Measurements from ENCODE around the gene BICD2. TPM values are rescaled to one million over a fixed set of nuclear protein-coding genes. Genes with fewer than 3 reads are reported as not detected.

Gene BICD2
- total RNA-seq, 1 donor from 2014 or later = 37.3 TPM

- no peak for DNase-seq
- no peaks in the 10 kb centered on the region for H3K36me3 ChIP-seq
- H3K4me1 ChIP-seq = peaks cover 81% of the 10 kb centered on the region
- no peak overlapping the region for H3K27ac ChIP-seq (replicated peaks)
- no peak overlapping the region for H3K4me3 ChIP-seq
- TF ChIP-seq CTCF (IDR thresholded peaks at IDR 0.05; ENCODE audit: borderline replicate concordance) = no peak
- no peaks in the 10 kb centered on the region for H3K27me3 ChIP-seq (ENCODE audit: low read depth)
- intact Hi-C loops (cut with micrococcal nuclease) = no loop called here
- H3K9me3 ChIP-seq (replicated peaks) = no peaks in the 10 kb centered on the region
These were observed 29.6 kb downstream of the BICD2 start for GRCh38 chr9:92734931-92735635.

- peaks cover 80% of the 10 kb centered on the region for H3K4me1 ChIP-seq
- peaks cover 10% of the 10 kb centered on the region for H3K36me3 ChIP-seq
- no peak overlapping the region for H3K4me3 ChIP-seq
- no peak for TF ChIP-seq CTCF (IDR thresholded peaks at IDR 0.05; ENCODE audit: borderline replicate concordance)
- intact Hi-C loops (cut with micrococcal nuclease) = no loop called here
- no peak overlapping the region for H3K27ac ChIP-seq (replicated peaks)
- DNase-seq = no peak
- no peaks in the 10 kb centered on the region for H3K9me3 ChIP-seq (replicated peaks)
- H3K27me3 ChIP-seq (ENCODE audit: low read depth) = no peaks in the 10 kb centered on the region
These were observed 33.7 kb downstream of the BICD2 start for GRCh38 chr9:92730897-92731296.

- no peak overlapping the region for H3K4me3 ChIP-seq
- H3K9me3 ChIP-seq (replicated peaks) = no peaks in the 10 kb centered on the region
- H3K27ac ChIP-seq (replicated peaks) = no peak overlapping the region
- no peak for TF ChIP-seq CTCF (IDR thresholded peaks at IDR 0.05; ENCODE audit: borderline replicate concordance)
- no peak for DNase-seq
- H3K4me1 ChIP-seq = peaks cover 78% of the 10 kb centered on the region
- no peaks in the 10 kb centered on the region for H3K27me3 ChIP-seq (ENCODE audit: low read depth)
- peaks cover 10% of the 10 kb centered on the region for H3K36me3 ChIP-seq
- intact Hi-C loops (cut with micrococcal nuclease) = no loop called here
These were observed 34.9 kb downstream of the BICD2 start for GRCh38 chr9:92729735-92730155.

GRCh38 chr9:92728831-92729734, 35.5 kb downstream of the BICD2 start:
- no peak overlapping the region for H3K27ac ChIP-seq (replicated peaks)
- intact Hi-C loops (cut with micrococcal nuclease) = no loop called here
- peaks cover 82% of the 10 kb centered on the region for H3K4me1 ChIP-seq
- no peaks in the 10 kb centered on the region for H3K9me3 ChIP-seq (replicated peaks)
- TF ChIP-seq CTCF (IDR thresholded peaks at IDR 0.05; ENCODE audit: borderline replicate concordance) = peak; percentile 77
- peaks cover 10% of the 10 kb centered on the region for H3K36me3 ChIP-seq
- H3K4me3 ChIP-seq = no peak overlapping the region
- H3K27me3 ChIP-seq (ENCODE audit: low read depth) = no peaks in the 10 kb centered on the region
- DNase-seq = no peak

GRCh38 chr9:92727716-92728700, 36.6 kb downstream of the BICD2 start:
- intact Hi-C loops (cut with micrococcal nuclease) = no loop called here
- DNase-seq = no peak

More at GRCh38 chr9:92727716-92728700, 36.6 kb downstream of the BICD2 start:
- H3K9me3 ChIP-seq (replicated peaks) = no peaks in the 10 kb centered on the region
- H3K27me3 ChIP-seq (ENCODE audit: low read depth) = no peaks in the 10 kb centered on the region
- no peak overlapping the region for H3K4me3 ChIP-seq
- TF ChIP-seq CTCF (IDR thresholded peaks at IDR 0.05; ENCODE audit: borderline replicate concordance) = no peak
- H3K27ac ChIP-seq (replicated peaks) = peak overlapping the region; percentile 59
- peaks cover 12% of the 10 kb centered on the region for H3K36me3 ChIP-seq
- peaks cover 82% of the 10 kb centered on the region for H3K4me1 ChIP-seq

Data from left ventricle myocardium inferior (tissue), 1 donor.